MM.1S (cell line): ENCODE measurements around the gene TMPRSS13.

Experiments
- DNase-seq: peaks from one replicate; pipeline ENCODE4 v3.0.0-alpha.2; 2015
- H2AFZ ChIP-seq: fragments of 300-600 bp; sonication (generic); 2 replicates; pipeline ENCODE4 v1.6.0; 2016; ENCODE audit warnings: antibody characterized with exemption, low read length
- H3F3A ChIP-seq: fragments of 300-600 bp; sonication (generic); 2 replicates; pipeline ENCODE4 v1.6.1; 2016; ENCODE audit warnings: mild to moderate bottlenecking, antibody characterized with exemption, low read length, moderate library complexity, mixed read lengths; ENCODE audit not compliant: insufficient read depth
- H3K27ac ChIP-seq: fragments of 300-600 bp; sonication (generic); 2 replicates; pipeline ENCODE4 v1.5.1; 2016; ENCODE audit warnings: mild to moderate bottlenecking, low read length
- H3K27me3 ChIP-seq: fragments of 300-600 bp; sonication (generic); replicated peaks from 2 replicates; pipeline ENCODE4 v1.6.0; 2016; ENCODE audit warnings: low read length; ENCODE audit not compliant: insufficient read depth
- H3K36me3 ChIP-seq: fragments of 300-600 bp; sonication (generic); replicated peaks from 2 replicates; pipeline ENCODE4 v1.6.1; 2016; ENCODE audit warnings: mild to moderate bottlenecking, low read length, mixed read lengths; ENCODE audit not compliant: insufficient read depth
- H3K4me1 ChIP-seq: fragments of 300-600 bp; sonication (generic); 2 replicates; pipeline ENCODE4 v1.6.1; 2016; ENCODE audit warnings: low read length, mixed read lengths
- H3K4me2 ChIP-seq: fragments of 300-600 bp; sonication (generic); 2 replicates; pipeline ENCODE4 v1.6.0; 2016; ENCODE audit warnings: low read depth, low read length
- H3K4me3 ChIP-seq: fragments of 300-600 bp; sonication (generic); 2 replicates; pipeline ENCODE4 v1.5.1; 2016; ENCODE audit warnings: low read length, mixed read lengths
- H3K79me2 ChIP-seq: fragments of 300-600 bp; sonication (generic); 2 replicates; pipeline ENCODE4 v1.6.1; 2016; ENCODE audit warnings: mixed run types, low read length, mixed read lengths
- H3K9ac ChIP-seq: fragments of 300-600 bp; sonication (generic); 2 replicates; pipeline ENCODE4 v1.6.1; 2016; ENCODE audit warnings: low read length, mixed read lengths
- H3K9me2 ChIP-seq: fragments of 300-600 bp; sonication (generic); replicated peaks from 2 replicates; pipeline ENCODE4 v1.6.1; 2016; ENCODE audit warnings: mild to moderate bottlenecking, low read length, mixed read lengths; ENCODE audit not compliant: insufficient read depth
- H3K9me3 ChIP-seq: fragments of 300-600 bp; sonication (generic); replicated peaks from 2 replicates; pipeline ENCODE4 v1.6.1; 2016; ENCODE audit warnings: mild to moderate bottlenecking, low read length, mixed read lengths; ENCODE audit not compliant: insufficient read depth
- H4K20me1 ChIP-seq: fragments of 300-600 bp; sonication (generic); 2 replicates; pipeline ENCODE4 v1.6.1; 2016; ENCODE audit warnings: mild to moderate bottlenecking, low read length, moderate library complexity, mixed read lengths; ENCODE audit not compliant: insufficient read depth
- CTCF ChIP-seq: fragments of 300-600 bp; sonication (generic); IDR thresholded peaks from 2 replicates; pipeline ENCODE4 v1.5.1; 2016; ENCODE audit warnings: antibody characterized with exemption, low read length, mixed read lengths
- EZH2 ChIP-seq: fragments of 300-600 bp; sonication (generic); optimal IDR thresholded peaks from 2 replicates; pipeline ENCODE3; 2017; ENCODE audit warnings: low read depth, mild to moderate bottlenecking, antibody characterized with exemption, low read length, mixed read lengths
- EZH2phosphoT487 ChIP-seq: fragments of 300-600 bp; sonication (generic); IDR thresholded peaks from 2 replicates; pipeline ENCODE4 v1.6.1; 2018; ENCODE audit warnings: antibody characterized with exemption, low read length

The TMPRSS13 gene

DNA sequence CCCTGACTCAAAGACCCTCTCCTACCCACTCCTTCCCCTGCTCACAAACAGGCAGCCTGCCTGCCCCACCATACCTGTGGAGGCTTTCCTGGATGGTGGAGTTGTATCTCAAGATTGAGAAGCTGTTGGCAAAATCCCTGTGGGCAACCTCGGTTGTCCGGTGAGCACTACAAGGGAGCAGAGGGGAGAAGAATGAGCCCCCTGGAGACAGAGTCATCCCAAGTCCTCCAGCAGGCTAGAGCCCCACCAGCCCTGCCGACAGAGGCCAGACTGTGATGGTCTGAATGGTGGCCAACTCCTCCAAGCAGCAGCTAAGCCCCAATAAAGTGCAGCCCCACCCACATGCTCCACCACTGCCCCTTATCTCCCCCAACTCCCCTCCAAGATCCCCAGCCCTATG, 17.5 kb downstream of the TMPRSS13 start:
- H3K4me1 ChIP-seq = no peaks in the 10 kb centered on the region
- H3F3A ChIP-seq = no peaks in the 10 kb centered on the region
- no peak for DNase-seq
- H3K9me3 ChIP-seq = no peaks in the 10 kb centered on the region
- no peaks in the 10 kb centered on the region for H3K79me2 ChIP-seq
- no peaks in the 10 kb centered on the region for H3K36me3 ChIP-seq
- H3K9ac ChIP-seq = no peak overlapping the region
- H2AFZ ChIP-seq = no peak overlapping the region
- no peak overlapping the region for H3K27ac ChIP-seq
- TF ChIP-seq EZH2 = no peak
- no peak for TF ChIP-seq EZH2phosphoT487
- no peak for TF ChIP-seq CTCF
- no peak overlapping the region for H3K4me3 ChIP-seq
- no peaks in the 10 kb centered on the region for H4K20me1 ChIP-seq
- H3K27me3 ChIP-seq = no peaks in the 10 kb centered on the region
- H3K4me2 ChIP-seq = no peak overlapping the region
- no peaks in the 10 kb centered on the region for H3K9me2 ChIP-seq

DNA sequence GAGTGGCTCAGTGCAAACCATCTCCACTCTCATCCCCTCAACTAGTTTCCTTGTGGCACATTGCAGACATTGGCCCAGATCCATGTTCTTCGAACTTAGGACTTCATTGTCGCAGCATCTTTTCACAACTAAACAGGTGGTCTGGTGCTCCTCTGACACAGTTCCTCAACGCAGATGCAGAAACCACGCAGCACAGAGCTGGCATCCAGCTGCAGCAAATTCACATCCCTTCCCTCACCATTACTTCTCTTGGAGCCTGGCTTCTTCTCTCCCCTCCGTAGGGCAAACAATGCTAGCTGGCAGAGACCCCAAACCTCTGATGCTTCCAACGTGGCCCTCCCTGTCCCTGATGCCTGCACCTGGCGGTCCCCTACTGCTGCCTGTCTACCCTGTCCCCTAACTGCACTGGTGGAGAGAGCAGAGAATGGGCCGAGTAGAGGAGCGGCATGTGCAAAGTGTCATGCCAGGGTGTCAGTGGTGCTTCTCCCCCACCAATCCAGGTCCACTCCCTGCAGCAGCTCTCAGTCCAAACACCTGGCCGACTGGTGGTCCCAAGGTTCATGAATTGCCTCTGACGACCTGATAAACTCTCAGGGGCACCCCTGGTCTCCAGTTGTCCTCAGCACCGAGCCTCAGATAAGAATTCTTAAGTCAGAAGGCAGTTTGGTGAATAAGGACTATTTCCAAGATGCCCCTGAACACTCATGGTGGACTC, 18.1 kb downstream of the TMPRSS13 start:
- Histone ChIP-seq H3K4me2 (no peak overlapping the region), H3K4me1 (no peaks in the 10 kb centered on the region)

DNA sequence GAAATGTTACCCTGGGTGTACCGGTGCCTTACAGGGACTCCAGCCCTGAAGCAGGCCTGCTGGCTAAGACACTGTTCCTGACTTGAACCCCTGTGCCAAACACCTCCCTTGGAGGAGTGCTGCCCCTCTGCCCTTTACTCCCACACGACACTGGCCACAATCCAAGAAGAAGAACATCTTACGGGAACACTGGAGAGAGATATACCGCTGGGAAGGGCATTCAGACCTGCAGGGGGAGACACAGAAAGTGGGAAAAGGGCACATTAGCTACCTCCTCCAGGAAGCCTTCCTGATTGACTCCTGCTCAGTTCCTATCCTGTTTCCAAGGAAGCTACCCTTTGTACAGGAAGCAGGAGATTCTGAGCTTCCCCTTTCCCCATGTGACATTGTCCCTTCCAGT, 18.7 kb downstream of the TMPRSS13 start:
- H2AFZ ChIP-seq = no peak overlapping the region
- no peaks in the 10 kb centered on the region for H3K9me2 ChIP-seq
- no peak overlapping the region for H3K27ac ChIP-seq
- H3K36me3 ChIP-seq = no peaks in the 10 kb centered on the region
- no peaks in the 10 kb centered on the region for H3K79me2 ChIP-seq
- H4K20me1 ChIP-seq = no peaks in the 10 kb centered on the region
- no peak overlapping the region for H3K4me2 ChIP-seq
- no peaks in the 10 kb centered on the region for H3K27me3 ChIP-seq
- H3F3A ChIP-seq = no peaks in the 10 kb centered on the region
- H3K9me3 ChIP-seq = no peaks in the 10 kb centered on the region
- H3K4me3 ChIP-seq = no peak overlapping the region
- no peak for DNase-seq
- no peaks in the 10 kb centered on the region for H3K4me1 ChIP-seq
- no peak overlapping the region for H3K9ac ChIP-seq
- no peak for TF ChIP-seq EZH2

More for the DNA sequence above, 18.1 kb downstream of the TMPRSS13 start:
- Histone ChIP-seq H3K79me2 (no peaks in the 10 kb centered on the region), H3K9me3 (no peaks in the 10 kb centered on the region), H3F3A (no peaks in the 10 kb centered on the region), H4K20me1 (no peaks in the 10 kb centered on the region), H3K4me3 (no peak overlapping the region), H3K27me3 (no peaks in the 10 kb centered on the region), H3K27ac (no peak overlapping the region), H2AFZ (no peak overlapping the region), H3K9me2 (no peaks in the 10 kb centered on the region), H3K9ac (no peak overlapping the region), H3K36me3 (no peaks in the 10 kb centered on the region)
- DNase-seq = no peak
- TF ChIP-seq EZH2phosphoT487 = no peak
- no peak for TF ChIP-seq CTCF
- no peak for TF ChIP-seq EZH2

GRCh38 chr11:117909611-117910382, 19.4 kb downstream of the TMPRSS13 start:
- Histone ChIP-seq H2AFZ (no peak overlapping the region), H3K36me3 (no peaks in the 10 kb centered on the region), H3K9ac (no peak overlapping the region), H3K9me3 (no peaks in the 10 kb centered on the region), H4K20me1 (no peaks in the 10 kb centered on the region), H3K27ac (no peak overlapping the region), H3K9me2 (no peaks in the 10 kb centered on the region), H3K4me1 (no peaks in the 10 kb centered on the region), H3K27me3 (no peaks in the 10 kb centered on the region), H3F3A (no peaks in the 10 kb centered on the region), H3K4me3 (no peak overlapping the region), H3K79me2 (no peaks in the 10 kb centered on the region), H3K4me2 (no peak overlapping the region)
- no peak for DNase-seq
- no peak for TF ChIP-seq CTCF
- TF ChIP-seq EZH2 = no peak
- no peak for TF ChIP-seq EZH2phosphoT487
